GM19463 (cell line): ENCODE measurements around the gene FNDC5.

Source experiments
- ATAC-seq: cut with Tn5 transposase; IDR thresholded peaks from one replicate; pipeline ENCODE4 v1.9.1; 2021; ENCODE audit warnings: mild to moderate bottlenecking, moderate library complexity; ENCODE audit not compliant: unreplicated experiment

Gene FNDC5

DNA sequence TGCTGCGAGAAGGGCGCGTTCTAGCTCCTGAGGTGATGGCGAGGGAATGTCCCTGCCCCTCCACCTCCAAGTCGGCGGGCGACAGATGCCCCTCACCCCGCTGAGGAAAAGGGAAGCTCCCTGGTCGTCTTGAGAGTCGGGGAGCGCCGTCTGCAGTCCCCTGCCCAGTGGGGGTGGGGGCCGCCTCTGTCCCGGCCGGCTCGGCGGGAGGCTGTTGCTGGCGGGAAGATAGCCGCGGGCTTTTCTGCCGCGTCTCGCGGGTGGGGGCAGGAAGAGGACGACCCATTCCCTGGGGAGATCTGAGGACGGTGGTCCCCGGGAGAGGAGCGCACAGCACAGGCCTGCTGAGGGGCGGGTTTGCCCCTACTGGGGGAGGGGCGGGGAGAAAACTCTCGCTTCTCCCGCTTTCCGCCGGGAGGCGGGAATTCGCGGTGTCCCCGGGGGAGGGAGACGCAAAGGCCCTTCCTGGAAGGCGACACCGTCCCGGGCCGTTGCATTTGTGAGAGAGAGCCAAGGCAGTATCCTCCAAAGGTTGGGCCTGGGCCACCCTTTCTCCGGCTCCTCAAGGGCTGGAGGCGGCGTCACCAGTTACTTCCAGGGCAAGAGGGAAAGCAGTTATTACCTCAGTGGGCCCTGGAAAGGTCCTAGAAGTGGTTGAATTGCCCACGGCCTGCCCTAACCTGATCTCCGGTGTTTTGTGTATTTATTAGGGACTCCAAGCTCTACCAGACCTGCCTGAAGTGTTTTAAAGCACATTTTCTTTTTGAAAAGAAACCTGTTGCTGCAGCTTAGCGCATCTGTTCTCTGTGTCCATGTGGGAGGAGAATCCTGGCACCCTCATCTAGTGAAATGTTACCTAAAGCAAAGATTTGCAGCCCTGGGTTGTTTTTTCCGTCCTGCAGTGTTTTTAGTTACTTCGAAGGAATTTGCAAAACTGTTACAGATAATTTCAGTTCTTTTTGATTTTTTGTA, 52.6 kb downstream of the FNDC5 start:
- no peak for ATAC-seq

DNA sequence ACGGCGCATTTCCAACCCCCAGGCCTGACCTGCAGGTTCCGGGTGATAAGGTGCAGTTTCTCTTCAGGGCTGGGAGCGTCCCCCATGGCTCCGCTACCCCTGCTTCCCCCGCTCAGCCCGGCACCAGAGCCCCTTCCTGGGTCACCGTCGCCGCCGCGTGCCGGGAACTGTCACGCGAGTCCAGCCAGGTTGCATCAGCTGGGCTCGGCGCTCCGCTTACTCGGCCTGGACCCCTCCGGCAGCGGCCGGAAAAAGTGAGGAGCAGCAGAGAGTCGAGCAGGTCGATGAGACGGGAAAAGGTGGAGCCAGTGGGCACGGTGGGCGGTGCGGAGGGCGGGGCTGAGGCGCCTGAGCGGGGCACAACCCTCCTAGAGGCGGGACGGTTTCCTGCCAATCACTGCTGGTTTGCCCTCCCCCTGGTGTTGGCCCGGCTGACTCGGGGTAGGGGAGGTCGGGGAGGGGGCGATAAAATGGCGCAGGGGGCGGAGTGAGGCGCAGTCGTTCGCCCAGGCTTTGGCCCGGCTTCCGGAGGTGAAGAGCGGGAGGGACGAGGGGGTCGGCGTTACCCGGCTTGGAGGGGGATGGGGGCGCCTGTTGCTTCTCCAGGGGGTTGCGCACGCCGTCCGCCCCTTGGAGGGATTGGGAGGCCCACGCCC, 53.4 kb downstream of the FNDC5 start, which contains the start of the genes S100PBP and YARS1:
S100PBP (plus strand) TSS at position 495 of the 656 bp plus-strand sequence. CDS start 8,447 bp downstream, outside the sequence.
YARS1 (minus strand) TSS at position 200 of the 656 bp plus-strand sequence; CDS start at position 86, 114 bp downstream.
- ATAC-seq, result peak; percentile 82

DNA sequence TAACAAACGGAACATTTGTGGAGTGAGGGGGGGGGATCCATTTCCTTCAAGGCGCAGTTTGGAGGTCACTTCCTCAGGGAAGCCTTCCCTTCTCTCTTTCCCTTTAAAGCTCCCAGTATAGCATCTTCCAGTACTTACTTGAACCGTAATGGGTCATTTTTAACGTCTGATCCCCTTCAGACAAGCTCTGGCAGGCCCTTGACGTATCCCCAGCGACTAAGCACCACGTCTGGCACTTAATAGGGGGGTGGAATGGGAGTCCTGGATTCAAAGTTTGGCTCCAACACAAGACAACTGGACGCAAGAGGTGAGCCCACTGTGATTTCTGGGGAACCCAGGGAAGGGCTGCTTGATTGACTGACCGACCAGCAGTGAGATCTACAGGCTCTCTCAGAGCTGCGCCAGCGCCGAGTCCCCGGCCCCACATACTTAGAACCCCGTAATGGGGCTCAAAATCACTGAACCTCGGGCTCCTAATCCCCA, 54.0 kb downstream of the FNDC5 start:
- peak; percentile 4 for ATAC-seq

DNA sequence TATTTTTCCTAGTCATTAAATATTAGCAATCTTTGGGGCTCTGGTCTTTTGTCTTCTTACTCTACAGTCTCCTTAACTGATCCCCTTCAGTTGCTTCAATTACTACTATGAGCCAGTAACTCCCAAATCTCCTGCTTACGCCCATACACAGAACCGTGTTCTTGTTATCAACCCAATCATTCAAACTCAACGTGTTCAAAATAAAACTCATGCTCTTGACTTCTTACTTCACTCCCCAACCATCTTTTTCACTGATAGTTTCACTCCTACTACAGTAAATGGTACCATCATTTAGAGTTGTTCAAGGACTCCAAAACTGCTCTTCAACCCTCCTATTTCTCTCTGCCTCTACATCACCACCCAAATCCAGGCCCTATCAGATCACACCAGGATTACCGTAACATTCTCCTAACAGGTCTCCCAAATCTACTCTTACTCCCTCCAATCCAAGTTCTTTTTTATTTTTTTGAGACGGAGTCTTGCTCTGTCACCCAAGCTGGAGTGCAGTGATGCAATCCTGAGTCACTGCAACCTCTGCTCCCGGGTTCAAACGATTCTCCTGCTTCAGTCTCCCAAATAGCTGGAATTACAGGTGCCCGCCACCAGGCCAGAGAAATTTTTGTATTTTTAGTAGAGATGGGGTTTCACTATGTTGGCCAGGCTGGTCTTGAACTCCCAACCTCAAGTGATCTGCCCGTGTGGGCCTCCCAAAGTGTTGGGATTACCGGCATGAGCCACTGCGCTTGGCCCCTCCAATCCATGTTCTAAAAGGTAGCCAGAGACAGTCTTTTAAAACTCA, 56.6 kb downstream of the FNDC5 start:
- no peak for ATAC-seq
